Osteocyte (in vitro differentiated cells): ENCODE data around the gene CUBN. TPM values are rescaled to one million over a fixed set of nuclear protein-coding genes. Genes with fewer than 3 reads are reported as not detected.

ENCODE experiments used
- DNase-seq: peaks from one replicate; pipeline ENCODE4 v3.0.0; 2021; ENCODE audit warnings: mixed read lengths; ENCODE audit not compliant: unreplicated experiment; ENCODE audit errors: extremely low spot score
- H3K27ac Mint-ChIP-seq: one replicate; pipeline ENCODE4 v1.8.0; 2021; ENCODE audit warnings: mild to moderate bottlenecking, mixed read lengths; ENCODE audit not compliant: unreplicated experiment
- H3K27me3 Mint-ChIP-seq: one replicate; pipeline ENCODE4 v1.8.0; 2021; ENCODE audit warnings: mixed read lengths; ENCODE audit not compliant: unreplicated experiment
- H3K36me3 Mint-ChIP-seq: one replicate; pipeline ENCODE4 v1.8.0; 2021; ENCODE audit warnings: mixed read lengths; ENCODE audit not compliant: unreplicated experiment
- H3K4me1 Mint-ChIP-seq: one replicate; pipeline ENCODE4 v1.8.0; 2021; ENCODE audit warnings: mixed read lengths; ENCODE audit not compliant: unreplicated experiment
- H3K4me3 Mint-ChIP-seq: one replicate; pipeline ENCODE4 v1.8.0; 2021; ENCODE audit warnings: mild to moderate bottlenecking, moderate library complexity, mixed read lengths; ENCODE audit not compliant: unreplicated experiment
- H3K9me3 Mint-ChIP-seq: one replicate; pipeline ENCODE4 v1.8.0; 2021; ENCODE audit warnings: mixed read lengths; ENCODE audit not compliant: unreplicated experiment
- total RNA-seq: library from RNA; stranded (reverse); gene quantifications from 2 replicates; pipeline ENCODE4 v1.2.1, GENCODE V29; 2021
- TF ChIP-seq, protein P1 (sequence below): fragments of 200-600 bp; sonication (generic); IDR thresholded peaks from 2 replicates; pipeline ENCODE4 v1.5.0; 2021; ENCODE audit warnings: antibody characterized with exemption, mild to moderate bottlenecking, moderate library complexity

The CUBN gene
- total RNA-seq, 1 donor from 2014 or later, result 1.4 TPM

DNA sequence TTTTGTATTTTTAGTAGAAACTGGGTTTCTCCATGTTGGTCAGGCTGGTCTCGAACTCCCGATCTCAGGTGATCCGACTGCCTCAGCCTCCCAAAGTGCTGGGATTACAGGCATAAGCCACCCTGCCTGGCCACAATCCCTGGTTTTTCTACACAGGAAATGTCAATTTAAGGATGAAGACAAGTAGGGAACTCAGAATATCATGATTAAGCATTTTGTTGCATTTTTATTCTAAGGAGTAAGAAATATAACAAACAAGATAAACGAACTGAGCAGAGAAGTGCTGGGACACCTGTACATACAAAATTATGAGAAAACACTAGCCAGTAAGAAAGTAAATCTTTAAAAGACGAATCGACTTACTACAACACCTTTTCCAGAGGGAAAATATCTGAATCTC lies 69.3 kb downstream of the CUBN start:
- H3K4me3 Mint-ChIP-seq, result no peak overlapping the region
- TF ChIP-seq, protein P1, sequence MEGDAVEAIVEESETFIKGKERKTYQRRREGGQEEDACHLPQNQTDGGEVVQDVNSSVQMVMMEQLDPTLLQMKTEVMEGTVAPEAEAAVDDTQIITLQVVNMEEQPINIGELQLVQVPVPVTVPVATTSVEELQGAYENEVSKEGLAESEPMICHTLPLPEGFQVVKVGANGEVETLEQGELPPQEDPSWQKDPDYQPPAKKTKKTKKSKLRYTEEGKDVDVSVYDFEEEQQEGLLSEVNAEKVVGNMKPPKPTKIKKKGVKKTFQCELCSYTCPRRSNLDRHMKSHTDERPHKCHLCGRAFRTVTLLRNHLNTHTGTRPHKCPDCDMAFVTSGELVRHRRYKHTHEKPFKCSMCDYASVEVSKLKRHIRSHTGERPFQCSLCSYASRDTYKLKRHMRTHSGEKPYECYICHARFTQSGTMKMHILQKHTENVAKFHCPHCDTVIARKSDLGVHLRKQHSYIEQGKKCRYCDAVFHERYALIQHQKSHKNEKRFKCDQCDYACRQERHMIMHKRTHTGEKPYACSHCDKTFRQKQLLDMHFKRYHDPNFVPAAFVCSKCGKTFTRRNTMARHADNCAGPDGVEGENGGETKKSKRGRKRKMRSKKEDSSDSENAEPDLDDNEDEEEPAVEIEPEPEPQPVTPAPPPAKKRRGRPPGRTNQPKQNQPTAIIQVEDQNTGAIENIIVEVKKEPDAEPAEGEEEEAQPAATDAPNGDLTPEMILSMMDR, result no peak
- H3K9me3 Mint-ChIP-seq, result no peaks in the 10 kb centered on the region
- no peak for DNase-seq
- peak overlapping the region; percentile 82 for H3K27ac Mint-ChIP-seq
- no peaks in the 10 kb centered on the region for H3K27me3 Mint-ChIP-seq
- no peaks in the 10 kb centered on the region for H3K36me3 Mint-ChIP-seq
- peaks cover 79% of the 10 kb centered on the region for H3K4me1 Mint-ChIP-seq

GRCh38 chr10:17059197-17059688 lies 70.4 kb downstream of the CUBN start:
- no peak for DNase-seq
- Mint-ChIP-seq H3K4me1 (peaks cover 78% of the 10 kb centered on the region), H3K4me3 (peak overlapping the region; percentile 1)

GRCh38 chr10:17058093-17058492 lies 71.5 kb downstream of the CUBN start:
- Mint-ChIP-seq H3K4me1 (peaks cover 66% of the 10 kb centered on the region), H3K4me3 (no peak overlapping the region), H3K36me3 (no peaks in the 10 kb centered on the region), H3K27ac (no peak overlapping the region), H3K27me3 (no peaks in the 10 kb centered on the region), H3K9me3 (peaks cover 6% of the 10 kb centered on the region)
- TF ChIP-seq, protein P1, result no peak
- no peak for DNase-seq

More at GRCh38 chr10:17059197-17059688, 70.4 kb downstream of the CUBN start:
- Mint-ChIP-seq H3K27ac (peak overlapping the region; percentile 82), H3K27me3 (no peaks in the 10 kb centered on the region), H3K36me3 (no peaks in the 10 kb centered on the region), H3K9me3 (no peaks in the 10 kb centered on the region)
- TF ChIP-seq, protein P1, result no peak

DNA sequence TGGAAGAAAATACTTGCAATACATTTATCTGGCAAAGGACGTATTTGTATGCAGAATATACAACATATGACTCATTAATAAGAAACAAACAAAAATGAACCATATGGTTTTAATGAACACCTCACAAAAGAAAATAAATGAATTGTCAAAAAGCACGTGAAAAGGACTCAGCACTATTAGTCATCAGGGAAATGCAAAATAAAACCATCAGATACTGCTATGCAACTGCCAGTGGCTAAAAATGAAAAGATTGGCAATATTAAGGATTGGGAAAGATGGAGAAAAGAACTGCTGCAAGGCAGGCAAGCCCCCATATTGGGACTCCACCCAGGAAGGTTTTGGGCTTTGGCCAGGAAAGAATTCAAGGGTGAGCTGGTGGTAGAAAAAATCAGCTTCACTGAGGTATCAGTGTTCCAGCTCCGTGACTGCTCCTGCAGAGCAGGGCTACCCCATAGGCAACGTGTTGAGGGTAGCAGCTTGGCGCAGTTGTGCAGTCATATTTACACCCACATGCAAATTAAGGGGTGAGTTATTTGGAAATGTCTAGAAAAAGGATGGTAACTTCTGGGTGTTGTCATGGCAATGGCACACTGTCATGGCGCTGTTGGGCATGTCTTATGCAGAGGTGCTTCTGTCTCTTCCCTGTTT lies 72.7 kb downstream of the CUBN start:
- no peak for DNase-seq
- Mint-ChIP-seq H3K9me3 (peaks cover 9% of the 10 kb centered on the region), H3K36me3 (peaks cover 2% of the 10 kb centered on the region), H3K4me1 (peaks cover 55% of the 10 kb centered on the region), H3K27ac (peak overlapping the region; percentile 27), H3K27me3 (no peaks in the 10 kb centered on the region), H3K4me3 (no peak overlapping the region)
- TF ChIP-seq, protein P1, result no peak

GRCh38 chr10:17053513-17053912 lies 76.1 kb downstream of the CUBN start:
- peaks cover 20% of the 10 kb centered on the region for H3K9me3 Mint-ChIP-seq
- TF ChIP-seq, protein P1, result no peak

More at GRCh38 chr10:17053513-17053912, 76.1 kb downstream of the CUBN start:
- Mint-ChIP-seq H3K27me3 (no peaks in the 10 kb centered on the region), H3K27ac (no peak overlapping the region), H3K4me1 (peaks cover 26% of the 10 kb centered on the region), H3K4me3 (no peak overlapping the region), H3K36me3 (peaks cover 6% of the 10 kb centered on the region)
- DNase-seq, result no peak
